GM19372 (cell line): Measurements from ENCODE around the gene CHID1.

ENCODE experiments used
- ATAC-seq: cut with Tn5 transposase; IDR thresholded peaks from one replicate; pipeline ENCODE4 v1.9.1; 2021; ENCODE audit warnings: mild to moderate bottlenecking, low read depth, moderate library complexity; ENCODE audit not compliant: unreplicated experiment

Gene CHID1

DNA sequence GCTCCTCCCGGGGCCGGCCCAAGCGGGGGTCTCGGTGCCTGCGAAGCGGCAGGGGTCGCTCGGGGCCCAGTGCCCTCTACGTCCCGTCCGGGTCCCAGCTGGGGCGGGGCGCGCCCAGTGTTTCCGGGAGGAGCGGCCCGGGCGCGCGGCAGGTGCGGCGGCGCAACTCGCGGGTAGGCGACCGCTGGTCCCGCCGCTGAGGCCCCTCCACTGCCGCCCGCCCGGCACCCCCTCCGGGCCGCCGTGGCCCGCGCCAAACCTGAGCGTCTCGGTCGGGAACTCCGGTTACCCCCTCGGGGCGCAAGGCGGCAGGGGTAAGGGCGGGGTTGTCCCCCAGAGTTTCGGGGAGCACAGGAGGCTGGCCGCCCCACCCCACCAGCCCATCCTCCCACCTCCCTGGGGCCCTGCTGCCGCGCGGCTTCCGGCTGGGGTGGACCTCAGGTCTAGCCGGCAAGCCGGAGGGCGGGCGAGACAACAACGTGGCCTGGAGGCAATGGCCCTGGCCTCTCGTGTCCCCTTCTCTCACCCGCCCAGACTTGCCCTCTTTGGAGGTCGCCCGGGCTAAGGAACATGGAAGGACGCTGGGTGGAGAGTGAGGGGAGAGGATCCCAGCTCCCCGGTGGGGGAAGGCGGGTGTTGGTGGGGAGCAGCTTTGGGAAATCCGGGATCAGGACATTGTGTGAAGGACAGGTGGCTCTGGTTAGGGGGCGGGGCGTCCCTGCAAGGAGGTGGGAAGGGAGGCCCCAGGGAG, 83.3 kb downstream of the CHID1 start:
- ATAC-seq, result no peak

DNA sequence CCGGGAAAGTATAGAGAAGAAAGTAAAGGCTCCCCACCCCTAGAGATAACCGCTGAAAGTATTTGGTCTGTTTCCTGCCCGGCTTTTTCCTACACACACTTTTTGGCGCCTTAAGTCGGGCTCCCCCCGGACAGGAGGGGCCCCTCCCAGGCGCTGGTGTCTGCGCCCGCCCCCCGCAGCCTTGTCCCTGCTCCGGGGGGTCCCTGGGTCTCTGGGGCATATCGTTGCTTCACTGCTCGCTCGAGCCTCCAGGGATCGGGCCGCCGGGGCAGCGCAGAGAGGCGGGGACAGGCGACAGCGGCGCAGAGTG, 83.8 kb downstream of the CHID1 start:
- no peak for ATAC-seq

DNA sequence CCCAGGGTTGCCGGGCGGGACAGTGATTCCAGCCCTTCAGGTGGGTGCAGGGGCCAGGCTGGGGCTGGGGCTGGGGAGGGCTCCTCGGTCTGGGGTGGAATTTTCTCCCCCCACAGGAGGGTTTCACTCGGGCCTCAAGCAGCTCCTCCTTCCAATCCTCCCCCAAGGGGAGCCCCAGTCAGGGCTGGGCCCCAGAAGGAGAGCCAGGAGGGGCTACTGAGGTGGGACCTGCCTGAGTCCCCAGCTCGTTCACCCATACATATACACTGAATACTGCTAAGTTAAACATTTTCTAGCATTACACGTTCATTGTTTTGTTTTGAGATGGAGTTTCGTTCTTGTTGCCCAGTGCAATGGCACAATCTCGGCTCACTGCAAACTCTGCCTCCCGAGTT, 84.4 kb downstream of the CHID1 start:
- no peak for ATAC-seq

DNA sequence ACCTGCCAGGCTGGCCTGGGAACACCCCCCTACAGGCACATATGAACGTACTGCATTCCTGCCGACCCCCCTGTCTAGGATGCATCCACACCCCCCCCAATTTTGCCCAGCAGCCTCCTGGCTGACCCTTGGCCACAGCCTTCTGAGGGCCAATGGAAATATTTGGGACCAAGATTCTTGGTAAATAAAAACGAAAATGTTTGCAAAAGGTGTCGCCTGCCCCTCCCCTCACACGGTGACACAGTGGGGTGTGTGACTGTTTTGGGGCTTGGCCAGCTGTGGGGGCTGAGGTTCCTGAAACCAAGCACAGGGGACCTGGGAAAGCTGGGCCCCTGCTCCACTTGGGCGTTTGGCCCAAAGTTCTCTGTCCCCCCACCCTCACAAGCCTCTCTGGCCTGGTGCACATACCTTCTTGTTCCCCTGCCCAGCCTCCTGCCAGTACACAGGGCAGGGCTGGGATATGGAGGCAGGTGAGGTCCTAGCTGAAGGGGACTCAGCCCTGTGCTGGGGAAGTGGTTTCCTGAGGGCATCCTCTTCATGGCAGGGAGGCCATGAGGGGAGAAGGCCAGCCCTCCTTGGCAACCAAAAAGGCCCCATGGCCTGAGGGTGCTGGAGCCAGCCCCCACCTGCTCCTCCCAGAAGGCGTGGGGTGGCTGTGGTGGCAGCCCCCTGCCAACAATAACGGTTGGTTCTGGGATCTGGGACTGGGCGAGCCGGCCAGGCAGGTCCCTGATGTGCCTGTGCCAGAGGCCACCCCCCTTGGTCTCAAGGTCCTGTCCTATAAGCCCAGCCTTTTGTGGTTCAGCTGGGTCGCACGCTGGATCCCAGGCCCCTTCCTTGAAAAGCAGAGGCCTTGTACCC, 85.0 kb downstream of the CHID1 start:
- ATAC-seq, result no peak

DNA sequence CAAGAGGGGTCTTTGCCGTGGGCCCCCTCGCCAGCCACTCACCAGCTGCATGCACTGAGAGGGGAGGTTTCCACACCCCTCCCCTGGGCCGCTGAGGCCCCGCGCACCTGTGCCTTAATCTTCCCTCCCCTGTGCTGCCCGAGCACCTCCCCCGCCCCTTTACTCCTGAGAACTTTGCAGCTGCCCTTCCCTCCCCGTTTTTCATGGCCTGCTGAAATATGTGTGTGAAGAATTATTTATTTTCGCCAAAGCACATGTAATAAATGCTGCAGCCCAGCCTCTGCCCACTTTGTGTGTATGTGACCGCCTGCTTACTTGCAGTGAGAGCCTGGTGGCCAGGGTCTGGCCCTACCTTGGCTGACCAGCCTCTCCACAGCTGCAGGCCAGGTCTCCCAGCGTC, 85.7 kb downstream of the CHID1 start:
- ATAC-seq, result no peak

DNA sequence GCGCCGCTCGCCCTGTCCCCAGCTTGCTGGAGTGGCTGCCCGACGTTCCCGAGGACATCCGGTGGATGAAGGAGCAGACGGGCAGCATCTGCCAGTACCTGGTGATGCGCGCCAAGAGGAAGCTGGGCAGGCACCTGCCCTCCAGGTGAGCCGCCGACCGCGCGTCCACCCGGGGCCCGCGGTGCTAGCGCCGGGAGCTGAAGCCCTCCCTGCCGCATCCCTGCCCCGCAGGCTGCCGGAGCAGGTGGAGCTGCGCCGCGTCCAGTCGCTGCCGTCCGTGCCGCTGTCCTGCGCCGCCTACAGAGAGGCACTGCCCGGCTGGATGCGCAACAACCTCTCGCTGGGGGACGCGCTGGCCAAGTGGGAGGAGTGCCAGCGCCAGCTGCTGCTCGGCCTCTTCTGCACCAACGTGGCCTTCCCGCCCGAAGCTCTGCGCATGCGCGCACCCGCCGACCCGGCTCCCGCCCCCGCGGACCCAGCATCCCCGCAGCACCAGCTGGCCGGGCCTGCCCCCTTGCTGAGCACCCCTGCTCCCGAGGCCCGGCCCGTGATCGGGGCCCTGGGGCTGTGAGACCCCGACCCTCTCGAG, 86.2 kb downstream of the CHID1 start:
- no peak for ATAC-seq

DNA sequence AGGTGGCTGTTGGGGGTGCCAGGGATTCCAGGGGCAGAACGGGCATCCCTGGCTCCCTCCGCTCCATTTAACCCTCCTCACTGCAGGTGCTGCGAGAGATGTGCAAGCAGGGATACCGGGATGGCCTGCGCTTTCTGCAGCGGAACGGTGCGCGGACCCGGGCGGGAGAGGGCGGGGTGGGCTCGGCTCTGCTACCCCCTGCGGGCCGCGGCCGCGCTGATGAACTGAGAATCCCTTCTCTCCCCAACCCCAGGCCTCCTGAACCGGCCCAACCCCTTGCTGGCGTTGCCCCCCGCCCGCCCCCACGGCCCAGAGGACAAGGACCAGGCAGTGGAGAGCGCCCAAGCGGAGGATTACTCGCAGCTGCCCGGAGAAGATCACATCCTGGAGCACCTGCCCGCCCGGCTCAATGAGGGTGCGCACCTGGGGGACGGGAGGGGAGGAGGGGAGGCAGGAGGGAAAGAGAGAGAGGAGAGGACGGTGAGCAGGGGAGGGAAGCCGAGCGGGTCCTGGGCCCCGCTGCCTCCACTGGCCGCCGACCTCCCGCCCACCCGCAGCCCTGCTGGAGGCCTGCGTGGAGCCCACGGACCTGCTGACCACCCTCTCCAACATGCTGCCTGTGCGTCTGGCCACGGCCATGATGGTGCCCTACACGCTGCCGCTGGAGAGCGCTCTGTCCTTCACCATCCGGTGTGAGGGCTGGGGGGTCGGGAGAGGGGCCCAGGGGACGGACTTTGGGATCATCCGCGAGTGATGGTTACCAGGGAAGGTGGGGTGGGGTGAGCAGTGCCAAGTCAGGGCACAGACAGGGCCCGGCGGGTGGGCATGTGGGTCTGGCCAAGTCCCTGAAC, 86.9 kb downstream of the CHID1 start:
- ATAC-seq, result no peak

DNA sequence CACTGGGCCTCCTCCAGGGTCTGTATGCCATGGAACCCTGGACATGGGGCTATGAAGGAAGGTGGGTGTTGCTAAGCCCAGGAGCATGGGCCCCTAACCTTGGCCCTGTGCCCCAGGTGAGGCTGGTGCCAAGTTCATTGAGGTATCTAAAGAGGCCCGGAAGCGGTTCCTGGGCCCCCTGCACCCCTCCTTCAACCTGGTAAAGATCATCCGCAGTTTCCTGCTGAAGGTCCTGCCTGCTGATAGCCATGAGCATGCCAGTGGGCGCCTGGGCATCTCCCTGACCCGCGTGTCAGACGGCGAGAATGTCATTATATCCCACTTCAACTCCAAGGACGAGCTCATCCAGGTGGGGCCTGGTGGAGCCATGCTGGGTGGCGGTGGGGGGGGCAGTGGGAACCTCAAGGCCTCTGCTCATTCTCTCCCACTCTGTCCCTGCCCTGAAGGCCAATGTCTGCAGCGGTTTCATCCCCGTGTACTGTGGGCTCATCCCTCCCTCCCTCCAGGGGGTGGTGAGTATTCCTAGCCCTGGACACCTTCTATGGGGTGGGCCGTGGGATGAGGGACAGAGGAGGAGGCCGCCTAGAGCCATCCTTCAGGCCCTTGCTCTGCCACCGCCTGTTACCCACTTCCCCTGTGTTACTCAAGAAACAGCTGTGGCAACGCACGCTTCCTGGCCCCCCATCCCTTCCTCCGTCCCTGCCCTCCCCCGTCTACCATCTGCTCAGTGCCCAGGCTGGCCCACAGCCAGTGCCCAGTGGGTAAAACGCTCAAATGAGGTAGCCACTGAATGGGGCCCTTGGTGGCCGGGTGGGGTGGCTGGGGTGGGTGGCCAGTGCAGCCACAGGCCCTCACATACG, 88.9 kb downstream of the CHID1 start:
- ATAC-seq, result no peak

DNA sequence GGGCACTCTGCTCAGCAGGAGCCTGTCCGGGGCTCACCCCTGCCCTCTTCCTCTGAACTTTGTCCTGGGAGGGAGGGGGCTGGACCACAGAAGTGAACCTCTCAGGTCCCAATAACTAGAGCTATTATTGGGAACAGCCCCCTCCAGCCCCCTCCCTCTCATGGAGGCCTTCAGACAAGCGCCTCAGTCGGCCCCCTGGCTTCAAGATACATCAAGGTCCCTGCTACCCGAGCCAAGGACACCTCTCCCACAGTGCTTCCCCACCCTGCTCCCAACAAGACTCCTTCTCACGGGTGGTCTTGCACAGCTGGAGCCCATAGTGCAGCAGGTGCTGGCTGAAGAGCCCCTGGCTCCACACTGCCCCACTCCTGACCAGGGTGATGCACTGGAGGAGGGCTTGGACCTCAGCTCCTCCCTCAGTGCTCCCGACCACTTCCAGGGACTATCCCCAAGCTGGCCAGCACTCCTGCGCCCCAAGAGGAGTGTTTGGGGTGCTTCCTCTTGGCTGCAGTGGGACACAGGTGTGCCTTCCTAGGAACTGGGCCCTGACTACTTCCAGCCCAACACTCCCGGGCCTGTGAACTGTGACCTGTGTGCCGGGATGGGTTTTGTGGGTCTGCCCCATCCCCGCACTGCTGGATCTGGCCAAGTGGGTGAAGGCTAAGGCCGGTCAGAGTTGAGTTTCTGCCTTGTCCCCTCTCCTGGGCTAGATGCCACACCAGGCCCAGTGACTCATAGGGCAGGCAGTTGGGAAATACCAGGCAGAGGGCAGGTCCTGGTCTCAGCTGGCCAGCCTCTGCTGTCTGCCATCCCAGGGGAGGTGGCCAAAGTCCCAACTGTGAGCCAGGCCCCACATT, 89.7 kb downstream of the CHID1 start:
- ATAC-seq, result no peak

DNA sequence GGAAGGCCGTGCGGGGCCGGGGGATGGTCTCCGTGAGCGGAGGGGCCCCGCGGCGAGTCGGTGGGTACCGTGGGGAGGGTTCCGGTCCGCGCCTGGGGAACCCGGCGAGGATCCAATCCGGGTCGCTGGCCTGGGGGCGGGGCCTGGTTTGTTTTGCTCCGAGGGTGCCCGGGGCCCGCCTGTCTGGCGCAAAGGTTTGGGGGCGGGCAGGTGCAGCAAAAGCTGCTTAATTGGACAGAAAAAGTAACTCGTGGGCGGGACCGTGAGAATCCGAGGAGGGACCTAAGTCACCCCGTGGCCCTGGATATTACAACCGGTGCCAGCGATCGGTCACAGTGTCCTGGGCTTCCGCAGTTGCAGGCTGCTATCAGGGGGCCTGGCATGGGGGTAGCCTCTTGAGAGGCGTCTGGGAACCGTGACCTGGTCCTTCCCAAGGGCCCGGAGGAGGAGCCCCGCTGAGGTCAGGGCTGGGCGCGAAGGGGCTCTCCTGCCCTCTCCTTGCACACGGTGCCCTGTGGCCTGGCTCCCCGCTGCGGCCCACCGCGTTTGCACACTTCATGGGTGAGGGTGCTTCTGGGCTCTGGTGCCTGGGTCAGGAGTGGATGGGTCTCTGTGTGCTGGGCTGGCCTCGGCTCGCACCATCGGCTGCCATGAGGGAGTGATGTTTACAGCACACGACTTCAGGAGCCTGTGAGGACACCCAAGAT, 90.5 kb downstream of the CHID1 start:
- peak; percentile 64 for ATAC-seq

DNA sequence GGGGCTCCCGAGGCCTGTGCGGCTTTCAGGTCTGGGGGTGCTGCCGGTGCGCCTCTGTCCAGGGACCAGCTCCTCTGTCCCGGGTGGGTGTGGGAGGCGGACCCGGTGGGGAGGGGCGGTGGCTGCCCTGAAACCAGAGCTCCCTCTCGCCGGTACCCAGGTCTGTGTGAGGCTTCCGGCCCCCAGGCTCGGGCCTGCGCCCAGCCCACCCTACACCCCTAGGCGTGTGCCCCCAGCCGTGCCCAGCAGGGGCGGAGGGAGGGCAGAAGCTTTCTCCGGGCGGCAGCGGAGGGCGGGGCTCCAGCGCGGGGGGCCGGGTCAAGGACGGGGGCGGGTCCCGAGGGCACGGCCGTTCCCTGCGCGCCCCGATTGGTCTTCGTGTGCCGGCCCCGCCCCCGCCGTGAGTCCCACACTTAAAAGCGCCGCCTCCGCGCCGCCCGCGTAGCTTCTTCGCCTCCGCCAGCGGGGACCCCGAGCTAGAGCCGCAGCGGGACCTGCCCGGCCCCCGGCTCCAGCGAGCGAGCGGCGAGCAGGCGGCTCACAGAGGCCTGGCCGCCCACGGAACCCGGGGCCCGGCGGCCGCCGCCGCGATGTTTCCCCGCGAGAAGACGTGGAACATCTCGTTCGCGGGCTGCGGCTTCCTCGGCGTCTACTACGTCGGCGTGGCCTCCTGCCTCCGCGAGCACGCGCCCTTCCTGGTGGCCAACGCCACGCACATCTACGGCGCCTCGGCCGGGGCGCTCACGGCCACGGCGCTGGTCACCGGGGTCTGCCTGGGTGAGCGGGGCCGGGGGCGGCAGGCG, 91.3 kb downstream of the CHID1 start:
- peak; percentile 60 for ATAC-seq

DNA sequence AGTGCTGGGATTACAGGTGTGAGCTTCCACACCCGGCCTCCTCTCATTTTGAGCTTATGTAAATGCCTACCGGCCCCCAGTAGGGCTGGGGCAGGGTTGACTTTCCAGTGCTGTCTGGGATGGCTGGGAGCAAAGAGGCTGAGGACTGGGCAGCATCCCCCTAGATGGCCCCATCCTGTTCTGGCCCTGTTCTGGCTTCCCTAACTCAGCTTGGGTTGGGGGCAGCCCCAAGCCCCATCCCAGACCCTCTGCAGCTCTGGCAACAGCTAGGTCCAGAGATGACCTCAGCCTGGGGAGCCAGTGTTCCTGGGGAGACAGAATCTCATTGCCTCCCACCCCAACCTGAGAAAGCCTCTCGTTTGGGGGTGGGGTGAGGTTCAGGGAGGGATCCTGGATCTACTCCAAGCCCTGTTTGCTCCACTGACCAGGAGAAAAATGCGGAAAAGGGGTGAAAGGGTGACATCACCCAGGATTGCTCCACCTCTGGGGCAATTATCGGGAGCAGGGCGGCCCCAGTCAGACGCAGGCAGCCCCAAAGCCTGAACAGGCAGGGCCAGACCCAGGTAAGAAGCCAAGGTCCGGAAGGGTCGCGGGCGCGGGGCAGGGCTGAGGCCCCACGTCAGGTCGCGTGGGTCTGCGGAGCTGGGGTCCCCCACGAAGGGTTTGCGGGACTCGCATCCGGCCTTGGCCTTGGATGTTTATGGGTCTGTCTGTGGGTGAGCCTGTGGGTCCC, 92.0 kb downstream of the CHID1 start, which contains the start of gene PNPLA2:
PNPLA2 (plus strand) TSS at position 519 of the 733 bp plus-strand sequence. CDS start 805 bp downstream, outside the sequence.
- ATAC-seq, result no peak
